Measurements from ENCODE around the gene HHATL.

DNA sequence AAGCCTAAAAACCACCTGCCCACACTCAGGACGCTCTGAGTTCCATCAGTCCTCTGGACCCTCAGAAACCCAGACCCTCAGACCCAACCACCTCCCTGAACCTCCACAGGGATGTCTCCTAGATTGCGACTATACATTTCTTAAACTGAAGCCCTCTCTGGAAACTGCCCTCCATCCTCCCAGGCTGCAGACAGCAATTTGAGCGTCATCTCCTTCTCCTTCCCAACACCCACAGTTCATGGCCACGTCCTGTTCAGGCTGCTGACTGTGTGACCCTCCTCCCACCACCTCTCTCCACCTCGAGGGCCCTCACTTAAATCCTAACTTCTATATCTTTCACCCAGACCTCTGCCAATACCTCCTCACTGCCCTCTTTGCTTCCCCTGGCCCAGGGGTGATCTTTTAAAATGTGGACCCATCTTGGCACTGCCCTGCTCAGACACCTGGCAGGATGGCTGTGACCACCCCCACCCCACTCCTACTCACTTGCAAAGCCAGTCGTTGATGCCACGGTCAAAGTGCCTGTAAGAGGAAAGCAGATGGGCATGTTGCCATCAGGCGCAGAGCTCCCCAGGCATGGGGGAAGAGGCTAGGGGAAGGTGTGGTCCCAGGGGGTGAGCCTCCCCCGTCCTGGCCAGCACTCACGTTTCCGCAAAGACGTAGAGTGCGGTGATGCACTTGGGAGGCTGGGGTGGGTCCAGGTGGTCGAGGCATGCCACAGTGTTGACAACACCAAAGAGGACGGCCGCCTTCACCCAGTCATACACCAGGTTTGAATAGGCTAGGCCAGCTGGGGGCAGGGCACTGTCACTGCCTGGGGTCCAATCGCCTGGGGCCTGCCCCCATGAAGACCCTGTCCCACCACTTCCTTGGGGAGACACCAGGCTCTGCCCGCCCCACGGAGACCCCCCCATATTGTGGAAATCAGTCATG, 6.0 kb downstream of the HHATL start:
- TF ChIP-seq, protein P1, sequence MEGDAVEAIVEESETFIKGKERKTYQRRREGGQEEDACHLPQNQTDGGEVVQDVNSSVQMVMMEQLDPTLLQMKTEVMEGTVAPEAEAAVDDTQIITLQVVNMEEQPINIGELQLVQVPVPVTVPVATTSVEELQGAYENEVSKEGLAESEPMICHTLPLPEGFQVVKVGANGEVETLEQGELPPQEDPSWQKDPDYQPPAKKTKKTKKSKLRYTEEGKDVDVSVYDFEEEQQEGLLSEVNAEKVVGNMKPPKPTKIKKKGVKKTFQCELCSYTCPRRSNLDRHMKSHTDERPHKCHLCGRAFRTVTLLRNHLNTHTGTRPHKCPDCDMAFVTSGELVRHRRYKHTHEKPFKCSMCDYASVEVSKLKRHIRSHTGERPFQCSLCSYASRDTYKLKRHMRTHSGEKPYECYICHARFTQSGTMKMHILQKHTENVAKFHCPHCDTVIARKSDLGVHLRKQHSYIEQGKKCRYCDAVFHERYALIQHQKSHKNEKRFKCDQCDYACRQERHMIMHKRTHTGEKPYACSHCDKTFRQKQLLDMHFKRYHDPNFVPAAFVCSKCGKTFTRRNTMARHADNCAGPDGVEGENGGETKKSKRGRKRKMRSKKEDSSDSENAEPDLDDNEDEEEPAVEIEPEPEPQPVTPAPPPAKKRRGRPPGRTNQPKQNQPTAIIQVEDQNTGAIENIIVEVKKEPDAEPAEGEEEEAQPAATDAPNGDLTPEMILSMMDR (IDR thresholded peaks at IDR 0.05), result no peak
- TF ChIP-seq SP1 (CRISPR knock-in tag; conservative IDR thresholded peaks at IDR 0.05), result no peak
- no peak for TF ChIP-seq ZNF138 (CRISPR knock-in tag; conservative IDR thresholded peaks at IDR 0.05)
- no peak for TF ChIP-seq RORB (CRISPR knock-in tag; IDR thresholded peaks at IDR 0.05)
- TF ChIP-seq FOXK1 (CRISPR knock-in tag; IDR thresholded peaks at IDR 0.05), result no peak
- TF ChIP-seq, protein P2, sequence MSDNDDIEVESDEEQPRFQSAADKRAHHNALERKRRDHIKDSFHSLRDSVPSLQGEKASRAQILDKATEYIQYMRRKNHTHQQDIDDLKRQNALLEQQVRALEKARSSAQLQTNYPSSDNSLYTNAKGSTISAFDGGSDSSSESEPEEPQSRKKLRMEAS (CRISPR knock-in tag; IDR thresholded peaks at IDR 0.05), result no peak
- TF ChIP-seq, protein P3, sequence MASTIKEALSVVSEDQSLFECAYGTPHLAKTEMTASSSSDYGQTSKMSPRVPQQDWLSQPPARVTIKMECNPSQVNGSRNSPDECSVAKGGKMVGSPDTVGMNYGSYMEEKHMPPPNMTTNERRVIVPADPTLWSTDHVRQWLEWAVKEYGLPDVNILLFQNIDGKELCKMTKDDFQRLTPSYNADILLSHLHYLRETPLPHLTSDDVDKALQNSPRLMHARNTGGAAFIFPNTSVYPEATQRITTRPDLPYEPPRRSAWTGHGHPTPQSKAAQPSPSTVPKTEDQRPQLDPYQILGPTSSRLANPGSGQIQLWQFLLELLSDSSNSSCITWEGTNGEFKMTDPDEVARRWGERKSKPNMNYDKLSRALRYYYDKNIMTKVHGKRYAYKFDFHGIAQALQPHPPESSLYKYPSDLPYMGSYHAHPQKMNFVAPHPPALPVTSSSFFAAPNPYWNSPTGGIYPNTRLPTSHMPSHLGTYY (CRISPR knock-in tag; IDR thresholded peaks at IDR 0.05), result no peak
- TF ChIP-seq ZNF232 (CRISPR knock-in tag; IDR thresholded peaks at IDR 0.05), result no peak
- TF ChIP-seq NFYB (CRISPR knock-in tag; conservative IDR thresholded peaks at IDR 0.05; ENCODE audit: low read depth), result no peak
- no peak for TF ChIP-seq TEAD4 (CRISPR knock-in tag; IDR thresholded peaks at IDR 0.05)
- TF ChIP-seq, protein P4, sequence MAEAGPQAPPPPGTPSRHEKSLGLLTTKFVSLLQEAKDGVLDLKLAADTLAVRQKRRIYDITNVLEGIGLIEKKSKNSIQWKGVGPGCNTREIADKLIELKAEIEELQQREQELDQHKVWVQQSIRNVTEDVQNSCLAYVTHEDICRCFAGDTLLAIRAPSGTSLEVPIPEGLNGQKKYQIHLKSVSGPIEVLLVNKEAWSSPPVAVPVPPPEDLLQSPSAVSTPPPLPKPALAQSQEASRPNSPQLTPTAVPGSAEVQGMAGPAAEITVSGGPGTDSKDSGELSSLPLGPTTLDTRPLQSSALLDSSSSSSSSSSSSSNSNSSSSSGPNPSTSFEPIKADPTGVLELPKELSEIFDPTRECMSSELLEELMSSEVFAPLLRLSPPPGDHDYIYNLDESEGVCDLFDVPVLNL (CRISPR knock-in tag; IDR thresholded peaks at IDR 0.05; ENCODE audit: borderline replicate concordance, low read depth), result no peak
